ENCODE results near the gene ERBB2. TPM values are rescaled to one million over a fixed set of nuclear protein-coding genes. Genes with fewer than 3 reads are reported as not detected.

Gene ERBB2
- total and polyA plus RNA-seq, 10 of the 15 experiments (the other 5 are each of a cell fraction or from before 2014, with no cell fraction given) = 0.39 to 7.0 (median 4.3) TPM

GRCh38 chr17:39687546-39688474 lies 12.1 kb upstream of the ERBB2 start, which contains the start of gene PGAP3 (continued):
- TF ChIP-seq KLF5 (IDR thresholded peaks at IDR 0.05; ENCODE audit: partially characterized antibody) (peak; percentile 48), ZNF207 (IDR thresholded peaks at IDR 0.05; ENCODE audit: borderline replicate concordance) (0 out of 2 replicates have a peak, but pooled peaks have one; percentile 72), ZNF274 (IDR thresholded peaks at IDR 0.05; ENCODE audit: insufficient read depth, insufficient read length) (no peak), E2F4 (IDR thresholded peaks at IDR 0.05; ENCODE audit: low read depth, low read length) (no peak), IRF4 (IDR thresholded peaks at IDR 0.05; ENCODE audit: low read depth, low read length) (no peak), ZSCAN29 (IDR thresholded peaks at IDR 0.05) (peak; percentile 81), TCF7 (IDR thresholded peaks at IDR 0.05; ENCODE audit: borderline replicate concordance) (no peak), MYB (IDR thresholded peaks at IDR 0.05; ENCODE audit: borderline replicate concordance, low read depth, low read length) (no peak), ZNF622 (IDR thresholded peaks at IDR 0.05) (no peak), TCF12 (IDR thresholded peaks at IDR 0.05; ENCODE audit: low read depth, low read length) (no peak), SMARCA5 (IDR thresholded peaks at IDR 0.05) (no peak), EGR1 (IDR thresholded peaks at IDR 0.05; ENCODE audit: borderline replicate concordance in 1 of 2, low read depth in 2 of 2, low read length in 2 of 2) (peak in 1 of 2 experiments; percentile 41; a peak in 1 of 3 replicates), FOXK2 (IDR thresholded peaks at IDR 0.05) (peak; percentile 33; the same call in 1 of the 2 replicates), YY1 (IDR thresholded peaks at IDR 0.05; ENCODE audit: low read depth, low read length) (peak; percentile 89), E4F1 (IDR thresholded peaks at IDR 0.05; ENCODE audit: borderline replicate concordance, partially characterized antibody) (peak; percentile 50), BACH1 (IDR thresholded peaks at IDR 0.05; ENCODE audit: borderline replicate concordance) (peak; percentile 49; the same call in 1 of the 2 replicates), IKZF2 (IDR thresholded peaks at IDR 0.05) (peak; percentile 10 to 11; a peak in 1 of 4 replicates), CREB1 (IDR thresholded peaks at IDR 0.05; ENCODE audit: low read depth) (peak; percentile 26), TAF1 (IDR thresholded peaks at IDR 0.05; ENCODE audit: borderline replicate concordance, low read depth, low read length) (peak; percentile 84), SIN3A (IDR thresholded peaks at IDR 0.05; ENCODE audit: low read depth, low read length) (peak; percentile 69; the same call in 1 of the 2 replicates), NR2C1 (IDR thresholded peaks at IDR 0.05) (peak; percentile 97), HCFC1 (IDR thresholded peaks at IDR 0.05; ENCODE audit: low read length) (peak; percentile 65), GATAD2B (conservative IDR thresholded peaks at IDR 0.05; ENCODE audit: low read depth) (peak; percentile 52; the same call in 1 of the 2 replicates), E2F8 (IDR thresholded peaks at IDR 0.05; ENCODE audit: low read depth, partially characterized antibody) (peak; percentile 91), SPI1 (IDR thresholded peaks at IDR 0.05; ENCODE audit: borderline replicate concordance, insufficient read depth, low read depth, low read length) (peak; percentile 65), TBL1XR1 (IDR thresholded peaks at IDR 0.05; ENCODE audit: low read depth, low read length) (peak; percentile 12; the same call in 1 of the 2 replicates)
